Activated CD8-positive, alpha-beta memory T cell treated with anti-CD3 and anti-CD28 coated beads for 24 hours (primary cell): Measurements from ENCODE around the gene SCGB3A1.

Source experiments
- DNase-seq: peaks from one replicate; pipeline ENCODE4 v3.0.0-alpha.2; 2020

SCGB3A1 gene

GRCh38 chr5:180625125-180625790 lies 34.0 kb upstream of the SCGB3A1 start:
- no peak for DNase-seq

GRCh38 chr5:180624587-180624986 lies 33.3 kb upstream of the SCGB3A1 start:
- no peak for DNase-seq

- DNase-seq: no peak
These were observed 32.5 kb upstream of the SCGB3A1 start for GRCh38 chr5:180623844-180624243.

GRCh38 chr5:180623411-180623834 lies 32.1 kb upstream of the SCGB3A1 start:
- DNase-seq: peak; percentile 60

GRCh38 chr5:180622910-180623309 lies 31.6 kb upstream of the SCGB3A1 start:
- DNase-seq: no peak

GRCh38 chr5:180621311-180621710 lies 30.0 kb upstream of the SCGB3A1 start:
- DNase-seq: no peak

GRCh38 chr5:180620014-180620413 lies 28.7 kb upstream of the SCGB3A1 start:
- DNase-seq: no peak

GRCh38 chr5:180619563-180619915 lies 28.2 kb upstream of the SCGB3A1 start:
- DNase-seq: no peak

- DNase-seq: peak; percentile 67
These were observed 27.7 kb upstream of the SCGB3A1 start for GRCh38 chr5:180618829-180619562.

- no peak for DNase-seq
These were observed 27.2 kb upstream of the SCGB3A1 start for GRCh38 chr5:180618487-180618828.

- DNase-seq: no peak
These were observed 22.5 kb upstream of the SCGB3A1 start for GRCh38 chr5:180613814-180614188.

GRCh38 chr5:180613188-180613813 lies 22.0 kb upstream of the SCGB3A1 start:
- no peak for DNase-seq

- DNase-seq: no peak
These were observed 21.4 kb upstream of the SCGB3A1 start for GRCh38 chr5:180612683-180613082.

GRCh38 chr5:180611140-180611850 lies 20.0 kb upstream of the SCGB3A1 start:
- DNase-seq: no peak

- no peak for DNase-seq
These were observed 18.7 kb upstream of the SCGB3A1 start for GRCh38 chr5:180609817-180610550.

- DNase-seq: no peak
These were observed 18.1 kb upstream of the SCGB3A1 start for GRCh38 chr5:180609386-180609785.

- DNase-seq: no peak
These were observed 17.4 kb upstream of the SCGB3A1 start for GRCh38 chr5:180608572-180609310.

- DNase-seq: no peak
These were observed 16.7 kb upstream of the SCGB3A1 start for GRCh38 chr5:180607861-180608571.

GRCh38 chr5:180606215-180606785 lies 15.0 kb upstream of the SCGB3A1 start:
- DNase-seq: no peak

- peak; percentile 86 for DNase-seq
These were observed 14.4 kb upstream of the SCGB3A1 start for GRCh38 chr5:180605554-180606214.

- DNase-seq: no peak
These were observed 13.0 kb upstream of the SCGB3A1 start for GRCh38 chr5:180604271-180604670.
